Activated CD4-positive, alpha-beta T cell treated with anti-CD3 and anti-CD28 coated beads for 4 hours (primary cell): ENCODE results near the gene GRAMD4.
"Not testable (repeated sequence)": the region's sequence is repeated elsewhere in the genome, so short reads cannot be mapped to it uniquely, and the experiment has no call there.

Experiments
- DNase-seq, 2 donors: peaks; one replicate each; pipeline ENCODE4 v3.0.0-alpha.2; 2020

The GRAMD4 gene

GRCh38 chr22:46622081-46622521 lies 1.9 kb downstream of the GRAMD4 start:
- DNase-seq, result no peak

- DNase-seq, result no peak
Observed at GRCh38 chr22:46625113-46625842, 5.1 kb downstream of the GRAMD4 start.

- no peak for DNase-seq
Observed at GRCh38 chr22:46625843-46626349, 5.7 kb downstream of the GRAMD4 start.

- DNase-seq, result no peak
Observed at GRCh38 chr22:46626356-46626755, 6.2 kb downstream of the GRAMD4 start.

GRCh38 chr22:46626911-46627805 lies 7.0 kb downstream of the GRAMD4 start:
- DNase-seq, result no peak

GRCh38 chr22:46627806-46628482 lies 7.8 kb downstream of the GRAMD4 start:
- no peak for DNase-seq

GRCh38 chr22:46628756-46629155 lies 8.6 kb downstream of the GRAMD4 start:
- DNase-seq, result no peak

- no peak for DNase-seq
Observed at GRCh38 chr22:46629291-46629690, 9.1 kb downstream of the GRAMD4 start.

GRCh38 chr22:46631113-46631512 lies 10.9 kb downstream of the GRAMD4 start:
- DNase-seq, result no peak

- DNase-seq, result no peak
Observed at GRCh38 chr22:46632646-46633249, 12.6 kb downstream of the GRAMD4 start.

- DNase-seq, result no peak
Observed at GRCh38 chr22:46633334-46633890, 13.2 kb downstream of the GRAMD4 start.

GRCh38 chr22:46634011-46634699 lies 14.0 kb downstream of the GRAMD4 start:
- DNase-seq, result no peak

GRCh38 chr22:46634973-46635685 lies 14.9 kb downstream of the GRAMD4 start:
- not testable (repeated sequence) for DNase-seq

- no peak for DNase-seq
Observed at GRCh38 chr22:46635756-46636155, 15.6 kb downstream of the GRAMD4 start.

GRCh38 chr22:46636221-46637002 lies 16.2 kb downstream of the GRAMD4 start:
- no peak for DNase-seq

GRCh38 chr22:46637711-46638600 lies 17.8 kb downstream of the GRAMD4 start:
- no peak for DNase-seq

- DNase-seq, result no peak
Observed at GRCh38 chr22:46638601-46639431, 18.6 kb downstream of the GRAMD4 start.

GRCh38 chr22:46639843-46640242 lies 19.7 kb downstream of the GRAMD4 start:
- no peak for DNase-seq
